Stimulated activated CD8-positive, alpha-beta memory T cell treated with anti-CD3 and anti-CD28 coated beads, Interleukin-15, amount 100 ng/mL, for 48 hours (primary cell): Measurements from ENCODE around the gene CELSR2.

ENCODE experiments used
- DNase-seq, 2 donors: peaks; one replicate each; pipeline ENCODE4 v3.0.0-alpha.2; 2020; ENCODE audit warnings: low read depth in 2 of 2

CELSR2 gene

DNA sequence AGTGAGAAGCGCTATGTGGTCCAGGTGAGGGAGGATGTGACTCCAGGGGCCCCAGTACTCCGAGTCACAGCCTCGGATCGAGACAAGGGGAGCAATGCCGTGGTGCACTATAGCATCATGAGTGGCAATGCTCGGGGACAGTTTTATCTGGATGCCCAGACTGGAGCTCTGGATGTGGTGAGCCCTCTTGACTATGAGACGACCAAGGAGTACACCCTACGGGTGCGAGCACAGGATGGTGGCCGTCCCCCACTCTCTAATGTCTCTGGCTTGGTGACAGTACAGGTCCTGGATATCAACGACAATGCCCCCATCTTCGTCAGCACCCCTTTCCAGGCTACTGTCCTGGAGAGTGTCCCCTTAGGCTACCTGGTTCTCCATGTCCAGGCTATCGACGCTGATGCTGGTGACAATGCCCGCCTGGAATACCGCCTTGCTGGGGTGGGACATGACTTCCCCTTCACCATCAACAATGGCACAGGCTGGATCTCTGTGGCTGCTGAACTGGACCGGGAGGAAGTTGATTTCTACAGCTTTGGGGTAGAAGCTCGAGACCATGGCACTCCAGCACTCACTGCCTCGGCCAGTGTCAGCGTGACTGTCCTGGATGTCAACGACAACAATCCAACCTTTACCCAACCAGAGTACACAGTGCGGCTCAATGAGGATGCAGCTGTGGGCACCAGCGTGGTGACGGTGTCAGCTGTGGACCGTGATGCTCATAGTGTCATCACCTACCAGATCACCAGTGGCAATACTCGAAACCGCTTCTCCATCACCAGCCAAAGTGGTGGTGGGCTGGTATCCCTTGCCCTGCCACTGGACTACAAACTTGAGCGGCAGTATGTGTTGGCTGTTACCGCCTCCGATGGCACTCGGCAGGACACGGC is 2.2 kb downstream of the CELSR2 start:
- no peak for DNase-seq

DNA sequence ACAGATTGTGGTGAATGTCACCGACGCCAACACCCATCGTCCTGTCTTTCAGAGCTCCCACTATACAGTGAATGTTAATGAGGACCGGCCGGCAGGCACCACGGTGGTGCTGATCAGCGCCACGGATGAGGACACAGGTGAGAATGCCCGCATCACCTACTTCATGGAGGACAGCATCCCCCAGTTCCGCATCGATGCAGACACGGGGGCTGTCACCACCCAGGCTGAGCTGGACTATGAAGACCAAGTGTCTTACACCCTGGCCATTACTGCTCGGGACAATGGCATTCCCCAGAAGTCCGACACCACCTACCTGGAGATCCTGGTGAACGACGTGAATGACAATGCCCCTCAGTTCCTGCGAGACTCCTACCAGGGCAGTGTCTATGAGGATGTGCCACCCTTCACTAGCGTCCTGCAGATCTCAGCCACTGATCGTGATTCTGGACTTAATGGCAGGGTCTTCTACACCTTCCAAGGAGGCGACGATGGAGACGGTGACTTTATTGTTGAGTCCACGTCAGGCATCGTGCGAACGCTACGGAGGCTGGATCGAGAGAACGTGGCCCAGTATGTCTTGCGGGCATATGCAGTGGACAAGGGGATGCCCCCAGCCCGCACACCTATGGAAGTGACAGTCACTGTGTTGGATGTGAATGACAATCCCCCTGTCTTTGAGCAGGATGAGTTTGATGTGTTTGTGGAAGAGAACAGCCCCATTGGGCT is 3.0 kb downstream of the CELSR2 start:
- DNase-seq = no peak

DNA sequence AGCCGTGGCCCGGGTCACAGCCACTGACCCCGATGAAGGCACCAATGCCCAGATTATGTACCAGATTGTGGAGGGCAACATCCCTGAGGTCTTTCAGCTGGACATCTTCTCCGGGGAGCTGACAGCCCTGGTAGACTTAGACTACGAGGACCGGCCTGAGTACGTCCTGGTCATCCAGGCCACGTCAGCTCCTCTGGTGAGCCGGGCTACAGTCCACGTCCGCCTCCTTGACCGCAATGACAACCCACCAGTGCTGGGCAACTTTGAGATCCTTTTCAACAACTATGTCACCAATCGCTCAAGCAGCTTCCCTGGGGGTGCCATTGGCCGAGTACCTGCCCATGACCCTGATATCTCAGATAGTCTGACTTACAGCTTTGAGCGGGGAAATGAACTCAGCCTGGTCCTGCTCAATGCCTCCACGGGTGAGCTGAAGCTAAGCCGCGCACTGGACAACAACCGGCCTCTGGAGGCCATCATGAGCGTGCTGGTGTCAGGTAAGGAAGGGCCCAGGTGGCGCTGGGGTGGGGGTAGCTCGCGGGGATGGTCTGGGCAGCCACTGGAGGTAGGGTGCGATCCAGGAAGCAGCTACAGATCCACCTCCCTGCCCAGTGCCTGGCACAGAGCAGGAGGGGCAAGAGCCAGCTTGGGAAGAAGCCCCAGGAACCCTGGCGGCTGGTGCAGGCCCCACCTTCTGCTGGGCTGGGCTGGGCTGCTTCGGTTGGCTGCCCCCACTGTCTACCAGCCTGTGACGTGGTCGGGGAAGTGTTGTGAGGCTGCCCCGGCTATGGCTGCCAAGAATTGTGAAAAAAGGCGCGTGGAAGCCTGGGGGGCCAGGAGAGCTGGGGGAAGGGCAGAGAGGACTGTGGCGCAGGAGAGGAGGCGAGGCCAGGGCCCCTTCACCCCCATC is 3.8 kb downstream of the CELSR2 start:
- no peak for DNase-seq

DNA sequence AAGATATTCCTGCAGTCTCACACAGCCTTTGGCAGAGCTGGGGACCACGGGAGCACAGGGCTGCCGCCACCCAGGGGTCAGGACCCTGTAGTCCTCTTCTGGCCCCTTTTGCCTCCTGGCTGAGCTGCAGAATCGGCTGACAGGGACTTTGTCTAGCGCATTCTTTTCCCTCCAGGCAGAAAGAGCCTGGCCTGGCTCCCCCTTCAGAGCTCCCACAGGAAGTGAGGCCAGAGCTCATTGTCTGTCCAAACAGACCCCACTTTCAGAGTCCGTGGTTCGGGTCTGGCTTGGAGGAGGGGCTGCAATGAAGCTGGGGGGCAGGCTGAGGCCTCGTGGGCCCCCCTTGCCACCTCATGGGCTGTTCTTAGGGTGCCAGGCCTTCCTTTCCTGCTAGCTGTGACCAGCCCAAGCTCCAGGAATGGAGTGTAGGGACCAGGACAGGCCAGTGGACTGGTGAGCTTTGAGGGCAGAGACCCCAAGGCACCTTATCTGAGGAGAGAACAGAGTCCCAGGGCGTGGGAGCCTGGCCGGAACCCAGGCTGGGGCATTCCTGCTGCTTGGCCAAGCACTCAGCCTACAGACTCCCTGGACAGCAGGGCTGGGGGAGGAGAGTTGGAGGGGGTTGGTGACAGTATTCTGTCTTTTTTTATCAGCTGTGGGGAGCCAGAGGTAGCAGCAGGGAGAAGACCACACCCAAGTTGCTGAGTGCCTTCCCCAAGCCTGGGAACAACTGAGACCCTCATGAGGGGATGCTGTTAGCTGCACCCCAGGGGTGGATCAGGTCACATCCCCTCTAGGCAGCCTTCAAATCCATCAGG is 4.7 kb downstream of the CELSR2 start:
- no peak for DNase-seq

DNA sequence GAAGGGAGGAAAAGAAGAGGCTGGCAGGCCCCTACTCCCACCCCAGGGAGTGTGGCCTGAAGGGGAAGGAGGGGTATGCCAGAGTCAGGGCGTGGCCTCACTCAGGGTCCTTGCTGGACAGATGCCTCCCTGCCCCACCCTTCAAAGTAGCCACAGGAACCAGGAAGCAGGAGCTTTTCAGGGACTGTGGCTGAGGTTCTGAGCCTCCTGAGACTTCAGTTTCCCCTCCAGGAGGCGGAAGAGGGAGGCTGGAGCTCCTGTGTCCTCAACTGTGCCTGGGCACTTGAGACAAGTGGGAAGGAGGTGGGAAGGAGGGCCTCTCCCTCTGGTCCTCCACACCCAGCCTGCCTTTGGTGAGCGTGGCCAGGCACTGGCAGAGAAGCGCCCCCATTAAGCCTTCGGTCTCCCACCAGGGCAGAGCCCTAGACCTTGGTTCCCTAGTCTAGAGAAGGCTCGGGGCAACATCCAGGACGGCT is 5.3 kb downstream of the CELSR2 start:
- no peak for DNase-seq

DNA sequence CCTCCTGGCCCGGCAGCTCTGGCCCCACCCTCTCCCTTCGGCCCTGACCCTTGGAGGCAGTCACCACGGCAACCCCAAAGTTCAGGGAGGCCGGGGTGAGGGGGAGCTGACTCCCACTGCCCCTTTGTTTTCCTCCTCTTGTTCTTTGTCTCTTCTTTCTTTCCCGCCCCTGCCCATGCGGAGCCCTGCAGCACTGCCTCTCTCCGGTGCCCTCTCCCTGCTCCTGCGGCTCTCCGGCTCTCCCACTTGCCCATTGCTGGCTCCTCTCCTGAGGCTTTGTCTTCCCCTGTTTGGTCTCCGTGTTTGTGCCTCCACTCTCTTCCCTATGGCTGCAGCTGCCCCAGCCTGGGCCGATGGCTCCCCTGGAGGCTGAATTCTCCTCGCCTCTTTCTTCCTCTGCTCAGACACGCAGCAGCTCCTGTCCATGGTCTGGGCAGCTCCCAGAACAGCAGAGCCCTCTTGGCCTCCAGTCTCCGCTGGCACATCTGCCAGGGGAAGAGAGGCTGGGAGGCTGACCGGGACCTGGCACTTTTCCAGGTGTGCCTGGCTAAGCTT is 5.8 kb downstream of the CELSR2 start:
- DNase-seq = no peak

DNA sequence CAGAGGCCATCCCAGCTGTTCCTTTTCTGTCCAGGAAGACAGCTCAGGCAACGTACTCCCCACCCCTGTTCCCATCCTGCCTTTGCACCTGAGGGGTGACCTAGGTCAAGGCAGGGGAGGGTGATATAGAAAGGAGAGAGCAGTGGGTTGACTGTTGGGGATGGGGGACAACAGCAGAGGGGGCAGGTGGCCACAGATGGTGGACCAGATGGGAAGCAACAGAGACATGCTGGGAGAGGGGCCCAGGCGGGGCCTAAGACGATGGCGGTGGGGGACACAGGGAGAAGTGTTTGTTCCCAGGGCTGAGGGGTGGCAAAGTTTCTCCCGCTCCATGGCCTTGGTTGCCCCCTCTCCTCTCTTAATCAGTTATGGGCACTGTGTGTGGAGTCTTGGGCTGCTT is 6.3 kb downstream of the CELSR2 start:
- DNase-seq = no peak

DNA sequence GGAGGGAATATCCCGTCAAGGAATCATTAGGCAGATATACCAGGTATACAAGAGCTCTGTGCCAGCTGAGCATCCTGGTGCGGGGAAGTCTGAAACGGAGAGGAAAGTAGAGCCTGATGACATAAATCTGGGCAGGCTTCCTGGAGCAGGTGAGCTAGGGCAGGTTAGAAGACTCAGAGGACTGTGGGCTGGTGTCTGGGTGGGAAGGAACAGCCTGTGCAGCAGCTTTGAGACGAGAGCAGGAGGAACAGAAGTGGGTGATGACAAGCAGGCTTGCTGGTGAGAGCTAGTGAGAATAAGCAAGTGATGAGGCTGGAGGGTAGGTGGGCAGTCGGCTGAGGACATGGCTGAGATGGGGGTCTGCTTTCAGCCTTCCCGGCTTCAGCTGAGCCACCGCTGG is 6.7 kb downstream of the CELSR2 start:
- no peak for DNase-seq

DNA sequence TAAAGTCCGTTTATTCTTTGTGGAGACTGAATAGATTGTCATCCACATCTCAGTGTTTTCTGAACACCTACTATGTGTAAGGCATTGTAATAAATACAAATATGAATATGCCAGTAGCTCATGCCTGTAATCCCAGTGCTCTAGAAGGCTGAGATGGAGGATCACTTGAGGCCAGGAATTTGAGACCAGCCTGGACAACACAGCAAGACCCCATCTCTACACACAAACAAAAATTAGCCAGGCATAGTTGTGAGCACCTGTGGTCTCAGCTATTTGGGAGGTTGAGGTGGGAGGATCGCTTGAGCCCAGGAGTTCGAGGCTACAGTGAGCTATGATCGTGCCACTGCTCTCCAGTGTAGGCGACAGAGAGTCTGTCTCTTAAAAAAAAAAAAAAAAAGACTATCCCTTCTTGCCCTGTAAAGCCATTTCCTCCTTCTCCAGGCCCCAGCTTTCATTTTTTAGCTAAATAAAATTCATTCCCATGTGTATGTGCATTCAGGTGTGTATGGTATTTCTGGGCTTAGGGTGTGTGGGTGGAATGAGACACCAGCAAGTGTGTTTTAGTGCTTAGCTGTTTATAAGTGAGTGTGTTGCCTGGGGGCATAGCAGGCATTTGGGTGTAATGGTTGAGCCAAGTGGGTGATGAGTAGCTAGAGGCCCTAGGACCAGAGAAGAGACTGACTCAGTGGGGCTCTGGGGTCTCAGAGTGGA is 7.8 kb downstream of the CELSR2 start:
- no peak for DNase-seq

DNA sequence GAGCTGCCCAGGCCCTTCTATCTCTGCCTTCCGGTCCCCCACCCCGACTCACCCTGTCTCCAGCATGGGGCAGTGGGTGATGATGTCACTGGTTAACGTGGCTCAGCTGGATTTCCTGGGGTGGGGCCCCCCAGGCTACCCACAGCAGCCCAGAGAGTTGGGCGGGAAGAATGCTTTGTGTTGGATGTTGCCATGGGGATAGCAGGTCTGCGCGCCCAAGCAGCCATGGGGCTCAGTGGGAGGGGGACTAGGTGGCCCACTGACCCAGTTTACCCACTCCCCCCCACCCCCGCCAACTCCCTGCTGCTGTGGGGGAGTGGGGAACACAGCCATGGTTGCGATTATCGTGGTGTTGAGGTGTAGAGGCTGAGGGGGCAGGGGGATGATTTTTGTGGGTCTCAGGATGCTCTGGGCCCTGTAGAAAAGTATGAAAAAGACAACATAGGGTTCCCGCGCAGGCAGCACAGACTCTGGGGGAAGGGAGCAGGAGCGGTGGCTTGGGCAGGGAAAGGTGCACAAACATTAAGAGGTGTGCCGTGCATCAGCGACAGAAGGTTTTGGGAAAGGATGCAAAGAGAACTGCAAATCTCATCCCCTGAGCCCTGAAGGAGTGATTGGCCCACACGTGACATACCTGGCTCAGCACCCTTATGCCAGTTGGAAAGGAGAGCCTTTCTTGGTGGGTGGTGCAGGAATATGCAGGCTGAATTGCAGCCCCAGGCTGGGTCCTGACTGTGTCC is 8.5 kb downstream of the CELSR2 start:
- DNase-seq = no peak

DNA sequence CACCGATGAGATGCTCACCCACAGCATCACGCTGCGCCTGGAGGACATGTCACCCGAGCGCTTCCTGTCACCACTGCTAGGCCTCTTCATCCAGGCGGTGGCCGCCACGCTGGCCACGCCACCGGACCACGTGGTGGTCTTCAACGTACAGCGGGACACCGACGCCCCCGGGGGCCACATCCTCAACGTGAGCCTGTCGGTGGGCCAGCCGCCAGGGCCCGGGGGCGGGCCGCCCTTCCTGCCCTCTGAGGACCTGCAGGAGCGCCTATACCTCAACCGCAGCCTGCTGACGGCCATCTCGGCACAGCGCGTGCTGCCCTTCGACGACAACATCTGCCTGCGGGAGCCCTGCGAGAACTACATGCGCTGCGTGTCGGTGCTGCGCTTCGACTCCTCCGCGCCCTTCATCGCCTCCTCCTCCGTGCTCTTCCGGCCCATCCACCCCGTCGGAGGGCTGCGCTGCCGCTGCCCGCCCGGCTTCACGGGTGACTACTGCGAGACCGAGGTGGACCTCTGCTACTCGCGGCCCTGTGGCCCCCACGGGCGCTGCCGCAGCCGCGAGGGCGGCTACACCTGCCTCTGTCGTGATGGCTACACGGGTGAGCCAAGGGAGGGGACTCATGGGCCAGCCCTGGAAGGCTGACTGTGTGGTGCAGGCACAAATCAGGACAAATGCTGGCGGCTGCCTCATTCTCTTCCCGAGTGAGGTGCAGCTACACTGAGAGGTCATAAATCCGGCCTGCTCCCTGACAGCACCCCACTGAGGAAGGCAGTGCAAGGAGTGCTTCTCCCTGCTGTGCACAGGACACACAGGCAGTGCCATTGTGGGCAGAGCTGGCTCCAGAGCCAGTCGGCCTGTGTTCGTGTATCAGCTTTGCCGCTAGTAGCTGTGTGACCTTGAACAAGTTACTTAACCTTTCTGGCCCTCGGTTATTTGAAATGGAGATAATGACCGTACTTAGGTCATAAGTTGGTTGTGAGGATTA is 9.4 kb downstream of the CELSR2 start:
- no peak for DNase-seq

DNA sequence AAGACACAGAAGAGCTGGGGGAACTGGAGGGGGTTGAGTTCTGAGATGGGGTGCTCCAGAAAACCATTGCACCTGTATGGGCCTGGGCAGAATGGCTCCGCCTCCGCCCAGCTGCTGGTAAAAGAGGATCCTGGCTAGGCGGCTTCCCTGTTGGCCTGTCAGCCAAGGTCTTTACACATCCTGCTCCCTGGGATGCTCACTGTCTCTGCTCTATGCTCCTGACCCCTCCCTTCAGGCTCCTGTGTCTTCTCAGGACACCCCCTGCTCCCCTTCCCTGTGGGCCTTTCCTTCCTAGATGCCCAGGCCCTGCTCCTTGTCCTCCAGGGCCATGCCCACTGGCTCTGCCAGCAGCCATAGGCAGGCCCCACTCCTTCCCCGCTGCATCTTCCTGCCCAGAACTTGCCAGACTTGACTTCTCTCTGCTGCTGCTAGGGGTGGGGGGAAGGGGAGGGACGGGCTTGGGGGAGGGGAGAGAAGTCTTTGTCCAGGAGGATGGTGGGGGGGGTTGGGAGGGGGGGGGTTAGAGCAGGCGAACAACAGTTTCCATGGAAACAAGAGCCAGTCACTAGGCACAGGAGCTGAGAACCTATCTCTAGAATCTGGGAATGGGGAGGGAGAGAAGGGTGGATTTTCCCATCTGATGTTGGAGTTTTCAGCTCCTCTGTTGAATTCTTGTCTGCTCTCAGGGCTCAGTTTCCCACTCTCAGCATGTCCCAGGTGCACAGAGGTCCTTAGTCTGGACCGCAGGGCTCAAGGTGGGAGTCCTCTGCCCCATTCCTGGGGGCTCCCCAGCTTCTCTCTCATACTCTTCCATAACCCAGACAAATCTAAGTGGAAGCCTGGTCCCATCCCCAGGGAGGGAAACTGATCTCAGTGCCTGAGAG is 10.6 kb downstream of the CELSR2 start:
- DNase-seq = no peak

DNA sequence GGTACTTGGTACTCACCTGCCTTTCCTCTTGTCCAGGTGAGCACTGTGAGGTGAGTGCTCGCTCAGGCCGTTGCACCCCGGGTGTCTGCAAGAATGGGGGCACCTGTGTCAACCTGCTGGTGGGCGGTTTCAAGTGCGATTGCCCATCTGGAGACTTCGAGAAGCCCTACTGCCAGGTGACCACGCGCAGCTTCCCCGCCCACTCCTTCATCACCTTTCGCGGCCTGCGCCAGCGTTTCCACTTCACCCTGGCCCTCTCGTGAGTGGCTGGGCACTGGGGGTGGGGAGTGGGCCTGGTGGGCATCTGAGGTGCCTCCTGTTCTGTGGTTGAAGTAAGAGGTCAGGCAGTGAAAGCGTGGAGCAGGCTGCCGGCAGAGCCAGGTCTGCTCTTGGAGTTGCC is 11.7 kb downstream of the CELSR2 start:
- no peak for DNase-seq

DNA sequence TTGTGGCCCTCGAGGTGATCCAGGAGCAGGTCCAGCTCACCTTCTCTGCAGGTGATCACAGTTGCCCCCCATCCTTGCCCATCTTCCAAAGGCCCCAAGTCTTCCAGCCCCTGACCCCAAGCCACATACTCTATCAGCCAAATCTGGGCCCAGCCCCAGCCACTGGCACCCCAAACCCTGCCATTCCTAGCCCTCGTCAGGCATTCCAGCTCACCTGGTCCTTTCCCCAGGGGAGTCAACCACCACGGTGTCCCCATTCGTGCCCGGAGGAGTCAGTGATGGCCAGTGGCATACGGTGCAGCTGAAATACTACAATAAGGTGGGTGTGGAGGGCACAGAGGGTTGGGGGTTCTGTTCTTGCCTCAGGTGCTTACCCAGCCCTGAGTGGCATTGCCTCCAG is 12.2 kb downstream of the CELSR2 start:
- no peak for DNase-seq

DNA sequence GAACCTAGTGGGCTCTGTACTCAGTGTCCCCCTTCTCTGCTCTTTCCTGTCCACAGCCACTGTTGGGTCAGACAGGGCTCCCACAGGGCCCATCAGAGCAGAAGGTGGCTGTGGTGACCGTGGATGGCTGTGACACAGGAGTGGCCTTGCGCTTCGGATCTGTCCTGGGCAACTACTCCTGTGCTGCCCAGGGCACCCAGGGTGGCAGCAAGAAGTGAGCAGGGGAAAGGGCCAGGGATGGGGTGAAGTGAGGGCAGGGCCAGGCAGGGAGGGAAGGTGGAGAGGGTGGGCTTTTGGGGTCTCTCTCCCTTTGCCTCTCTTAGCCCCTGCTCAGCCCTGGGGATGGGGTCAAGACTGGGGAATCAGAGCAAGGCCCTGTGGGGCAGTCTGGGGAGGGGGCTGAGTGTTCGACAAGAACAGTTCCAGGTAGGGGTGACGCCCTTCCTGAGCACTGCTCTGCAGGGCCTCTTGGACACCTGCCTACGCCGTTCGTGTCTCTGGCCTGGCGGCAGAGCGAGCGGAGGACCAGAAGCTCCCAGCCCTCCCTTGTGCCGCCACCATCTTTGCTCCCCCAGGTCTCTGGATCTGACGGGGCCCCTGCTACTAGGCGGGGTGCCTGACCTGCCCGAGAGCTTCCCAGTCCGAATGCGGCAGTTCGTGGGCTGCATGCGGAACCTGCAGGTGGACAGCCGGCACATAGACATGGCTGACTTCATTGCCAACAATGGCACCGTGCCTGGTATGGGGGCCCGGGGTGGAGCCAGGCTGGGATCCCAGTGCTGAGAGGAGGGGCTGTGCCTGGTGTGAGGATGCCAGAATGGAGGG is 13.1 kb downstream of the CELSR2 start:
- no peak for DNase-seq

DNA sequence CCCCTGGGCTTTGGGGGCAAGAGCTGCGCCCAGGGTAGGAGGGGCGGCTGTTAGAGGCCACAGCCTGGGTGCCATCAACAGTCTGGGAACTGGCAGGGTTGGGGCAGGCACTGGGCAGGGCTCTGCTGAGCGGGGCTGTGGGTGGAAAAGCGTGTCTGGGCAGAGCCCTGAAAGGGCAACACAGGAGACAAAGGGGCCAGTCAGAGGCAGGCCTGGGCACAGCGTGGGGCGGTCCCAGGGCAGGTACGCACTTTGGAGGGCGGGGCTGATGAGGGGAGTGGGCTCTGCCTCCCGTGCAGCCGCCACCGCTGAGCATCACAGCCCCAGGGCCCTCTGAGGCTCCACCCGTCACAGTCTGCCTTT is 13.9 kb downstream of the CELSR2 start:
- no peak for DNase-seq
